IMR-90 (cell line): ENCODE data around the gene HAND2. TPM values are rescaled to one million over a fixed set of nuclear protein-coding genes. Genes with fewer than 3 reads are reported as not detected.

Experiments
- ATAC-seq: fragments of 200-7000 bp; cut with Tn5 transposase; 2 replicates; pipeline ENCODE4 v1.9.1; 2020; ENCODE audit warnings: low read depth, mild to moderate bottlenecking, moderate library complexity
- BruUV-seq: library from RNA; stranded (reverse); fragments of 400-500 nt; replicated peaks from 2 replicates; lab custom pipeline; 2021; lab: Mats Ljungman, UMichigan
- CTCF ChIA-PET: fragments of 300-600 bp; formaldehyde crosslinking; extraction: SDS; loops from one replicate; lab custom pipeline; 2021; ENCODE audit warnings: antibody characterized with exemption; lab: Yijun Ruan, JAX
- POLR2A ChIA-PET: fragments of 300-600 bp; sonication (Branson Sonifier 250); formaldehyde crosslinking; loops from one replicate; lab custom pipeline; 2022; ENCODE audit warnings: antibody characterized with exemption; ENCODE audit not compliant: unreplicated experiment; lab: Charles Lee
- DNase-seq: peaks from one replicate; pipeline ENCODE4 v3.0.0; 2013
- H2AFZ ChIP-seq: replicated peaks from 2 replicates; pipeline ENCODE3; 2013; ENCODE audit warnings: low read length, mild to moderate bottlenecking; ENCODE audit not compliant: poor library complexity
- H2AK5ac ChIP-seq: 2 replicates; pipeline ENCODE4 v1.6.1; 2013; ENCODE audit warnings: low read depth, low read length, inconsistent platforms
- H2AK9ac ChIP-seq: replicated peaks from 2 replicates; pipeline ENCODE3; 2013; ENCODE audit warnings: mild to moderate bottlenecking, low read depth, low read length, moderate library complexity; ENCODE audit not compliant: poor library complexity
- H2BK120ac ChIP-seq: 2 replicates; pipeline ENCODE4 v1.6.1; 2013; ENCODE audit warnings: low read depth, low read length, inconsistent platforms
- H2BK15ac ChIP-seq: 3 replicates; pipeline ENCODE4 v1.6.1; 2013; ENCODE audit warnings: low read depth, low read length, inconsistent platforms
- H2BK20ac ChIP-seq: 2 replicates; pipeline ENCODE4 v1.6.1; 2013; ENCODE audit warnings: low read depth, mild to moderate bottlenecking, inconsistent platforms, low read length, moderate library complexity
- H2BK5ac ChIP-seq: 2 replicates; pipeline ENCODE4 v1.6.1; 2013; ENCODE audit warnings: mild to moderate bottlenecking, low read depth, low read length, inconsistent platforms; ENCODE audit not compliant: poor library complexity, severe bottlenecking
- H3K14ac ChIP-seq: replicated peaks from 2 replicates; pipeline ENCODE4 v1.6.1; 2013; ENCODE audit warnings: low read depth, low read length, inconsistent platforms
- H3K18ac ChIP-seq: 2 replicates; pipeline ENCODE4 v1.6.1; 2013; ENCODE audit warnings: low read depth, low read length, control low read depth
- H3K23ac ChIP-seq: 2 replicates; pipeline ENCODE4 v1.6.1; 2013; ENCODE audit warnings: low read depth, low read length, inconsistent platforms
- H3K27ac ChIP-seq: 2 replicates; pipeline ENCODE4 v1.5.1; 2013; ENCODE audit warnings: mild to moderate bottlenecking, control low read depth, low read length; ENCODE audit not compliant: insufficient read depth
- H3K27me3 ChIP-seq: 2 replicates; pipeline ENCODE4 v1.6.1; 2013; ENCODE audit warnings: low read length; ENCODE audit not compliant: control insufficient read depth, insufficient read depth
- H3K36me3 ChIP-seq: 2 replicates; pipeline ENCODE4 v1.6.1; 2013; ENCODE audit warnings: low read length, mixed read lengths; ENCODE audit not compliant: control insufficient read depth, insufficient read depth
- H3K4ac ChIP-seq: 2 replicates; pipeline ENCODE4 v1.6.1; 2013; ENCODE audit warnings: low read depth, low read length, inconsistent platforms
- H3K4me1 ChIP-seq: 2 replicates; pipeline ENCODE4 v1.6.1; 2013; ENCODE audit warnings: low read length, mixed read lengths; ENCODE audit not compliant: control insufficient read depth, insufficient read depth
- H3K4me2 ChIP-seq: 2 replicates; pipeline ENCODE4 v1.6.1; 2013; ENCODE audit warnings: low read depth, mild to moderate bottlenecking, control low read depth, low read length, moderate library complexity
- H3K4me3 ChIP-seq: 2 replicates; pipeline ENCODE4 v1.5.1; 2013; ENCODE audit warnings: low read depth, mild to moderate bottlenecking, control low read depth, low read length, moderate library complexity; ENCODE audit not compliant: insufficient read depth
- H3K56ac ChIP-seq: 2 replicates; pipeline ENCODE4 v1.6.1; 2013; ENCODE audit warnings: low read length, inconsistent platforms; ENCODE audit not compliant: insufficient read depth; ENCODE audit errors: extremely low read depth
- H3K79me1 ChIP-seq, 2 experiments: 2 replicates each; pipeline ENCODE4 v1.6.1; 2013; ENCODE audit warnings: low read length in 2 of 2, inconsistent platforms in 1 of 2, low read depth in 1 of 2
- H3K9ac ChIP-seq: 2 replicates; pipeline ENCODE4 v1.6.1; 2013; ENCODE audit warnings: low read depth, low read length, control low read depth
- H3K9me1 ChIP-seq: 2 replicates; pipeline ENCODE4 v1.6.1; 2013; ENCODE audit warnings: low read length, inconsistent platforms; ENCODE audit not compliant: insufficient read depth
- H3K9me3 ChIP-seq: 2 replicates; pipeline ENCODE4 v1.6.1; 2013; ENCODE audit warnings: low read length; ENCODE audit not compliant: control insufficient read depth, insufficient read depth
- H4K20me1 ChIP-seq: 2 replicates; pipeline ENCODE4 v1.6.1; 2013; ENCODE audit warnings: low read length, inconsistent platforms; ENCODE audit not compliant: insufficient read depth
- H4K5ac ChIP-seq: 2 replicates; pipeline ENCODE4 v1.6.1; 2013; ENCODE audit warnings: mild to moderate bottlenecking, low read depth, low read length, control low read depth
- H4K8ac ChIP-seq, 2 experiments: 2 replicates each; pipeline ENCODE4 v1.6.1; 2013; ENCODE audit warnings: low read depth in 2 of 2, low read length in 2 of 2, control low read depth in 1 of 2, inconsistent platforms in 1 of 2
- H4K91ac ChIP-seq: 2 replicates; pipeline ENCODE4 v1.6.1; 2013; ENCODE audit warnings: low read depth, low read length, inconsistent platforms; ENCODE audit not compliant: insufficient read depth
- CHD1 ChIP-seq: IDR thresholded peaks from 2 replicates; pipeline ENCODE4 v1.6.1; 2012; ENCODE audit warnings: low read depth, low read length, improper control_type of control experiment
- ELK1 ChIP-seq: fragments of 150-350 bp; IDR thresholded peaks from 2 replicates; pipeline ENCODE4 v1.6.1; 2016; ENCODE audit warnings: low read depth, mild to moderate bottlenecking, low read length, moderate library complexity, borderline replicate concordance
- POLR2A ChIP-seq: IDR thresholded peaks from 2 replicates; pipeline ENCODE4 v1.6.1; 2012; ENCODE audit warnings: mild to moderate bottlenecking, low read depth, low read length
- RAD21 ChIP-seq: IDR thresholded peaks from 2 replicates; pipeline ENCODE4 v1.6.1; 2012; ENCODE audit warnings: low read length, improper control_type of control experiment
- RCOR1 ChIP-seq: IDR thresholded peaks from 2 replicates; pipeline ENCODE4 v1.6.1; 2012; ENCODE audit warnings: mild to moderate bottlenecking, low read length, improper control_type of control experiment; ENCODE audit not compliant: insufficient replicate concordance
- WGBS, 2 experiments: methylation state at CpG; one replicate each; pipeline versions ENCODE4 v1.1.5 to v1.1.7; 2013; ENCODE audit warnings: missing lambda C conversion rate in 2 of 2; ENCODE audit not compliant: insufficient read length in 1 of 2; ENCODE audit errors: extremely low coverage in 2 of 2; 5-methylcytosine and 5-hydroxymethylcytosine counted together
- dilution Hi-C: fragments of 300-500 bp; cut with HindIII; formaldehyde crosslinking; loops from one replicate; pipeline ENCODE4 v1.14.3; 2018; ENCODE audit warnings: low sequenced_read_pairs; ENCODE audit not compliant: unreplicated experiment
- in situ Hi-C: fragments of 300-500 bp; cut with MboI; formaldehyde crosslinking; loops from 3 replicates; pipeline ENCODE4 v1.14.3; 2019; ENCODE audit warnings: low sequenced_read_pairs, inconsistent platforms, mixed read lengths
- intact Hi-C: fragments of 100-400 bp; cut with micrococcal nuclease; formaldehyde crosslinking; loops from 2 replicates; pipeline ENCODE4 v1.10.0; 2022
- polyA plus RNA-seq, 3 experiments: library from polyadenylated mRNA; depleted of rRNA; stranded (reverse); fragments of >200 nt; gene quantifications; 2 replicates each; pipeline ENCODE4 v1.2.3, GENCODE V29; 2012; ENCODE audit warnings: low replicate concordance in 1 of 3
- total RNA-seq: library from RNA; depleted of rRNA; stranded (reverse); fragments of >200 nt; gene quantifications from 2 replicates; pipeline ENCODE4 v1.2.3, GENCODE V29; 2012

The HAND2 gene
- total and polyA plus RNA-seq, 2 of the 4 experiments (the other 2 are of a cell fraction), result 0.36 to 0.97 TPM

GRCh38 chr4:173519111-173520101, 10.6 kb downstream of the HAND2 start (continued):
- TF ChIP-seq RCOR1, result no peak
- TF ChIP-seq RAD21, result no peak

- POLR2A ChIA-PET, result no interaction called here
- Histone ChIP-seq H3K36me3 (no peaks in the 10 kb centered on the region), H3K23ac (no peak overlapping the region), H3K4me1 (no peaks in the 10 kb centered on the region), H4K20me1 (no peaks in the 10 kb centered on the region), H3K9ac (no peak overlapping the region), H3K4me3 (no peak overlapping the region), H2AFZ (peak overlapping the region; percentile 25), H3K4ac (no peak overlapping the region), H2BK5ac (no peak overlapping the region), H3K9me3 (peaks cover 18% of the 10 kb centered on the region; the same call in 1 of the 2 replicates), H4K5ac (no peak overlapping the region), H3K9me1 (no peaks in the 10 kb centered on the region), H3K14ac (no peak overlapping the region), H3K79me1 (no peaks in the 10 kb centered on the region), H2BK120ac (no peak overlapping the region), H3K27ac (no peak overlapping the region), H3K4me2 (no peak overlapping the region), H4K8ac (no peak overlapping the region), H3K56ac (no peak overlapping the region), H3K18ac (no peak overlapping the region), H3K27me3 (peaks cover 76% of the 10 kb centered on the region), H2BK15ac (no peak overlapping the region), H2BK20ac (no peak overlapping the region), H2AK5ac (no peak overlapping the region), H4K91ac (no peak overlapping the region), H2AK9ac (no peak overlapping the region)
- CTCF ChIA-PET, result no interaction called here
- 17% methylated on average over 21 of the region's 42 CpGs; no CpG with 5 or more reads in 1 of the 2 experiments for WGBS, 2 experiments
- in situ Hi-C loops (loop anchor here (25.0 kb wide), 1 partner anchor 794 kb away; no protein-coding TSS in a partner anchor), dilution Hi-C loops (no loop called here), intact Hi-C loops (no loop called here)
- ATAC-seq (no peak), DNase-seq (no peak)
- no TSS peak for BruUV-seq
- TF ChIP-seq POLR2A (no peak), RCOR1 (no peak), CHD1 (no peak), ELK1 (no peak)
These were observed 11.5 kb downstream of the HAND2 start for GRCh38 chr4:173518425-173519102.
